IMR-90 (cell line): ENCODE data around the gene PAPSS1. TPM values are rescaled to one million over a fixed set of nuclear protein-coding genes. Genes with fewer than 3 reads are reported as not detected.

Experiments
- ATAC-seq: fragments of 200-7000 bp; cut with Tn5 transposase; 2 replicates; pipeline ENCODE4 v1.9.1; 2020; ENCODE audit warnings: low read depth, mild to moderate bottlenecking, moderate library complexity
- BruUV-seq: library from RNA; stranded (reverse); fragments of 400-500 nt; replicated peaks from 2 replicates; lab custom pipeline; 2021; lab: Mats Ljungman, UMichigan
- CTCF ChIA-PET: fragments of 300-600 bp; formaldehyde crosslinking; extraction: SDS; loops from one replicate; lab custom pipeline; 2021; ENCODE audit warnings: antibody characterized with exemption; lab: Yijun Ruan, JAX
- POLR2A ChIA-PET: fragments of 300-600 bp; sonication (Branson Sonifier 250); formaldehyde crosslinking; loops from one replicate; lab custom pipeline; 2022; ENCODE audit warnings: antibody characterized with exemption; ENCODE audit not compliant: unreplicated experiment; lab: Charles Lee
- DNase-seq: peaks from one replicate; pipeline ENCODE4 v3.0.0; 2013
- H2AFZ ChIP-seq: replicated peaks from 2 replicates; pipeline ENCODE3; 2013; ENCODE audit warnings: low read length, mild to moderate bottlenecking; ENCODE audit not compliant: poor library complexity
- H2AK5ac ChIP-seq: 2 replicates; pipeline ENCODE4 v1.6.1; 2013; ENCODE audit warnings: low read depth, low read length, inconsistent platforms
- H2AK9ac ChIP-seq: replicated peaks from 2 replicates; pipeline ENCODE3; 2013; ENCODE audit warnings: mild to moderate bottlenecking, low read depth, low read length, moderate library complexity; ENCODE audit not compliant: poor library complexity
- H2BK120ac ChIP-seq: 2 replicates; pipeline ENCODE4 v1.6.1; 2013; ENCODE audit warnings: low read depth, low read length, inconsistent platforms
- H2BK15ac ChIP-seq: 3 replicates; pipeline ENCODE4 v1.6.1; 2013; ENCODE audit warnings: low read depth, low read length, inconsistent platforms
- H2BK20ac ChIP-seq: 2 replicates; pipeline ENCODE4 v1.6.1; 2013; ENCODE audit warnings: low read depth, mild to moderate bottlenecking, inconsistent platforms, low read length, moderate library complexity
- H2BK5ac ChIP-seq: 2 replicates; pipeline ENCODE4 v1.6.1; 2013; ENCODE audit warnings: mild to moderate bottlenecking, low read depth, low read length, inconsistent platforms; ENCODE audit not compliant: poor library complexity, severe bottlenecking
- H3K14ac ChIP-seq: replicated peaks from 2 replicates; pipeline ENCODE4 v1.6.1; 2013; ENCODE audit warnings: low read depth, low read length, inconsistent platforms
- H3K18ac ChIP-seq: 2 replicates; pipeline ENCODE4 v1.6.1; 2013; ENCODE audit warnings: low read depth, low read length, control low read depth
- H3K23ac ChIP-seq: 2 replicates; pipeline ENCODE4 v1.6.1; 2013; ENCODE audit warnings: low read depth, low read length, inconsistent platforms
- H3K27ac ChIP-seq: 2 replicates; pipeline ENCODE4 v1.5.1; 2013; ENCODE audit warnings: mild to moderate bottlenecking, control low read depth, low read length; ENCODE audit not compliant: insufficient read depth
- H3K27me3 ChIP-seq: 2 replicates; pipeline ENCODE4 v1.6.1; 2013; ENCODE audit warnings: low read length; ENCODE audit not compliant: control insufficient read depth, insufficient read depth
- H3K36me3 ChIP-seq: 2 replicates; pipeline ENCODE4 v1.6.1; 2013; ENCODE audit warnings: low read length, mixed read lengths; ENCODE audit not compliant: control insufficient read depth, insufficient read depth
- H3K4ac ChIP-seq: 2 replicates; pipeline ENCODE4 v1.6.1; 2013; ENCODE audit warnings: low read depth, low read length, inconsistent platforms
- H3K4me1 ChIP-seq: 2 replicates; pipeline ENCODE4 v1.6.1; 2013; ENCODE audit warnings: low read length, mixed read lengths; ENCODE audit not compliant: control insufficient read depth, insufficient read depth
- H3K4me2 ChIP-seq: 2 replicates; pipeline ENCODE4 v1.6.1; 2013; ENCODE audit warnings: low read depth, mild to moderate bottlenecking, control low read depth, low read length, moderate library complexity
- H3K4me3 ChIP-seq: 2 replicates; pipeline ENCODE4 v1.5.1; 2013; ENCODE audit warnings: low read depth, mild to moderate bottlenecking, control low read depth, low read length, moderate library complexity; ENCODE audit not compliant: insufficient read depth
- H3K56ac ChIP-seq: 2 replicates; pipeline ENCODE4 v1.6.1; 2013; ENCODE audit warnings: low read length, inconsistent platforms; ENCODE audit not compliant: insufficient read depth; ENCODE audit errors: extremely low read depth
- H3K79me1 ChIP-seq, 2 experiments: 2 replicates each; pipeline ENCODE4 v1.6.1; 2013; ENCODE audit warnings: low read length in 2 of 2, inconsistent platforms in 1 of 2, low read depth in 1 of 2
- H3K9ac ChIP-seq: 2 replicates; pipeline ENCODE4 v1.6.1; 2013; ENCODE audit warnings: low read depth, low read length, control low read depth
- H3K9me1 ChIP-seq: 2 replicates; pipeline ENCODE4 v1.6.1; 2013; ENCODE audit warnings: low read length, inconsistent platforms; ENCODE audit not compliant: insufficient read depth
- H3K9me3 ChIP-seq: 2 replicates; pipeline ENCODE4 v1.6.1; 2013; ENCODE audit warnings: low read length; ENCODE audit not compliant: control insufficient read depth, insufficient read depth
- H4K20me1 ChIP-seq: 2 replicates; pipeline ENCODE4 v1.6.1; 2013; ENCODE audit warnings: low read length, inconsistent platforms; ENCODE audit not compliant: insufficient read depth
- H4K5ac ChIP-seq: 2 replicates; pipeline ENCODE4 v1.6.1; 2013; ENCODE audit warnings: mild to moderate bottlenecking, low read depth, low read length, control low read depth
- H4K8ac ChIP-seq, 2 experiments: 2 replicates each; pipeline ENCODE4 v1.6.1; 2013; ENCODE audit warnings: low read depth in 2 of 2, low read length in 2 of 2, control low read depth in 1 of 2, inconsistent platforms in 1 of 2
- H4K91ac ChIP-seq: 2 replicates; pipeline ENCODE4 v1.6.1; 2013; ENCODE audit warnings: low read depth, low read length, inconsistent platforms; ENCODE audit not compliant: insufficient read depth
- BHLHE40 ChIP-seq: fragments of 150-350 bp; IDR thresholded peaks from 2 replicates; pipeline ENCODE4 v1.6.1; 2016; ENCODE audit warnings: mild to moderate bottlenecking, low read depth, low read length
- ELK1 ChIP-seq: fragments of 150-350 bp; IDR thresholded peaks from 2 replicates; pipeline ENCODE4 v1.6.1; 2016; ENCODE audit warnings: low read depth, mild to moderate bottlenecking, low read length, moderate library complexity, borderline replicate concordance
- FOS ChIP-seq: fragments of 150-350 bp; IDR thresholded peaks from 2 replicates; pipeline ENCODE4 v1.6.1; 2016; ENCODE audit warnings: low read depth, low read length
- MAFK ChIP-seq: IDR thresholded peaks from 2 replicates; pipeline ENCODE4 v1.6.1; 2012; ENCODE audit warnings: low read depth, low read length, improper control_type of control experiment
- MAZ ChIP-seq: IDR thresholded peaks from 2 replicates; pipeline ENCODE4 v1.6.1; 2012; ENCODE audit warnings: low read depth, mild to moderate bottlenecking, low read length, improper control_type of control experiment, moderate library complexity, borderline replicate concordance
- MXI1 ChIP-seq: IDR thresholded peaks from 2 replicates; pipeline ENCODE4 v1.6.1; 2012; ENCODE audit warnings: low read depth, mild to moderate bottlenecking, low read length, moderate library complexity, borderline replicate concordance
- NFE2L2 ChIP-seq: fragments of 150-350 bp; IDR thresholded peaks from 2 replicates; pipeline ENCODE4 v1.6.1; 2016; ENCODE audit warnings: low read depth, mild to moderate bottlenecking, low read length
- POLR2A ChIP-seq: IDR thresholded peaks from 2 replicates; pipeline ENCODE4 v1.6.1; 2012; ENCODE audit warnings: mild to moderate bottlenecking, low read depth, low read length
- RAD21 ChIP-seq: IDR thresholded peaks from 2 replicates; pipeline ENCODE4 v1.6.1; 2012; ENCODE audit warnings: low read length, improper control_type of control experiment
- SMC3 ChIP-seq: fragments of 150-350 bp; IDR thresholded peaks from 2 replicates; pipeline ENCODE4 v1.6.1; 2016; ENCODE audit warnings: low read depth, mild to moderate bottlenecking, antibody characterized with exemption, low read length, moderate library complexity
- dilution Hi-C: fragments of 300-500 bp; cut with HindIII; formaldehyde crosslinking; loops from one replicate; pipeline ENCODE4 v1.14.3; 2018; ENCODE audit warnings: low sequenced_read_pairs; ENCODE audit not compliant: unreplicated experiment
- in situ Hi-C: fragments of 300-500 bp; cut with MboI; formaldehyde crosslinking; loops from 3 replicates; pipeline ENCODE4 v1.14.3; 2019; ENCODE audit warnings: low sequenced_read_pairs, inconsistent platforms, mixed read lengths
- intact Hi-C: fragments of 100-400 bp; cut with micrococcal nuclease; formaldehyde crosslinking; loops from 2 replicates; pipeline ENCODE4 v1.10.0; 2022
- polyA plus RNA-seq, 3 experiments: library from polyadenylated mRNA; depleted of rRNA; stranded (reverse); fragments of >200 nt; gene quantifications; 2 replicates each; pipeline ENCODE4 v1.2.3, GENCODE V29; 2012; ENCODE audit warnings: low replicate concordance in 1 of 3
- total RNA-seq: library from RNA; depleted of rRNA; stranded (reverse); fragments of >200 nt; gene quantifications from 2 replicates; pipeline ENCODE4 v1.2.3, GENCODE V29; 2012

PAPSS1 gene
- total and polyA plus RNA-seq, 2 of the 4 experiments (the other 2 are of a cell fraction) = 71.8 to 82.8 TPM

- H3K4me2 ChIP-seq = no peak overlapping the region
- no peak overlapping the region for H2AFZ ChIP-seq
- H3K9me1 ChIP-seq = no peaks in the 10 kb centered on the region
- DNase-seq = no peak
- no peaks in the 10 kb centered on the region for H4K20me1 ChIP-seq
- H2BK5ac ChIP-seq = no peak overlapping the region
- H3K4me3 ChIP-seq = no peak overlapping the region
- no peak overlapping the region for H2BK20ac ChIP-seq
- H3K56ac ChIP-seq = no peak overlapping the region
- H4K8ac ChIP-seq = no peak overlapping the region
- H2BK120ac ChIP-seq = no peak overlapping the region
- no peak overlapping the region for H4K91ac ChIP-seq
- H3K27me3 ChIP-seq = no peaks in the 10 kb centered on the region
- peaks cover 2% of the 10 kb centered on the region; the same call in 1 of the 2 replicates for H3K4me1 ChIP-seq
- H3K4ac ChIP-seq = no peak overlapping the region
- no peak overlapping the region for H3K9ac ChIP-seq
- BruUV-seq = no TSS peak
- no peak overlapping the region for H4K5ac ChIP-seq
- H2AK5ac ChIP-seq = no peak overlapping the region
- intact Hi-C loops = loop anchor here (5.0 to 10.0 kb wide), 4 partner anchors 243 to 632 kb away; partner anchors contain the start of gene DKK2
- no peak for ATAC-seq
- no peak overlapping the region for H3K18ac ChIP-seq
- CTCF ChIA-PET = no interaction called here
- no peak overlapping the region for H3K27ac ChIP-seq
- H3K79me1 ChIP-seq = peaks cover 4% of the 10 kb centered on the region in 2 experiments; a peak in 1 of 4 replicates
- no peaks in the 10 kb centered on the region for H3K36me3 ChIP-seq
- in situ Hi-C loops = loop anchor here (25.0 kb wide), 1 partner anchor 632 kb away; the partner anchor contains the start of gene DKK2
- H2BK15ac ChIP-seq = no peak overlapping the region
- POLR2A ChIA-PET = no interaction called here
- no peak overlapping the region for H2AK9ac ChIP-seq
- TF ChIP-seq ELK1 = no peak
- TF ChIP-seq FOS = no peak
- TF ChIP-seq MXI1 = no peak
- no peak for TF ChIP-seq SMC3
- TF ChIP-seq MAFK = no peak
- no peak for TF ChIP-seq BHLHE40
- TF ChIP-seq POLR2A = no peak
- no peak for TF ChIP-seq MAZ
- no peak for TF ChIP-seq RAD21
- no peak for TF ChIP-seq NFE2L2
- no peak overlapping the region for H3K14ac ChIP-seq
- no peak overlapping the region for H3K23ac ChIP-seq
- dilution Hi-C loops = no loop called here
- H3K9me3 ChIP-seq = no peaks in the 10 kb centered on the region
Measured at GRCh38 chr4:107669068-107669467, 51.0 kb downstream of the PAPSS1 start.
